Panc1 (cell line): Measurements from ENCODE around the gene ANKRD60. TPM values are rescaled to one million over a fixed set of nuclear protein-coding genes. Genes with fewer than 3 reads are reported as not detected.

Experiments used
- ATAC-seq: fragments of 200-7000 bp; cut with Tn5 transposase; 2 replicates; pipeline ENCODE4 v1.9.1; 2020; ENCODE audit warnings: mild to moderate bottlenecking, moderate library complexity
- BruUV-seq: library from RNA; stranded (reverse); fragments of 400-500 nt; replicated peaks from 2 replicates; lab custom pipeline; 2021; lab: Mats Ljungman, UMichigan
- CTCF ChIA-PET: fragments of 300-600 bp; sonication (Branson Sonifier 250); formaldehyde crosslinking; loops from one replicate; lab custom pipeline; 2022; ENCODE audit warnings: antibody characterized with exemption; lab: Charles Lee
- POLR2A ChIA-PET: fragments of 300-600 bp; sonication (Branson Sonifier 250); formaldehyde crosslinking; loops from one replicate; lab custom pipeline; 2022; ENCODE audit warnings: antibody characterized with exemption; lab: Charles Lee
- DNase-seq: peaks from one replicate; pipeline ENCODE4 v3.0.0-alpha.2; 2010; ENCODE audit warnings: low read depth, low spot score
- H3K27ac ChIP-seq: 2 replicates; pipeline ENCODE4 v1.5.1; 2011; ENCODE audit warnings: mild to moderate bottlenecking, low read length, inconsistent platforms
- H3K27me3 ChIP-seq: fragments of 200-500 bp; sonication (Bioruptor generic); 2 replicates; pipeline ENCODE4 v1.6.0; 2014; ENCODE audit warnings: low read length, inconsistent platforms; ENCODE audit not compliant: control insufficient read depth, insufficient read depth
- H3K36me3 ChIP-seq: fragments of 200-500 bp; sonication (Bioruptor generic); 2 replicates; pipeline ENCODE4 v1.5.1; 2014; ENCODE audit warnings: inconsistent platforms, mild to moderate bottlenecking, low read length, moderate library complexity; ENCODE audit not compliant: control insufficient read depth, insufficient read depth
- H3K4me1 ChIP-seq: 2 replicates; pipeline ENCODE4 v1.5.1; 2011; ENCODE audit warnings: inconsistent platforms, mild to moderate bottlenecking, low read length, moderate library complexity; ENCODE audit not compliant: control insufficient read depth, insufficient read depth
- H3K4me3 ChIP-seq, 2 experiments: 2 replicates each; pipeline ENCODE4 v1.5.1; 2011 to 2012; ENCODE audit warnings: low read depth in 2 of 2, low read length in 2 of 2, mild to moderate bottlenecking in 2 of 2, inconsistent platforms in 1 of 2, moderate library complexity in 1 of 2
- H3K9me3 ChIP-seq: fragments of 200-500 bp; sonication (Bioruptor generic); 2 replicates; pipeline ENCODE4 v1.5.1; 2014; ENCODE audit warnings: low read depth, mild to moderate bottlenecking, inconsistent platforms, low read length, moderate library complexity; ENCODE audit not compliant: control insufficient read depth, insufficient read depth
- POLR2AphosphoS5 ChIP-seq: IDR thresholded peaks from 2 replicates; pipeline ENCODE4 v1.6.1; 2012; ENCODE audit warnings: mild to moderate bottlenecking, low read depth, low read length, moderate library complexity
- SIN3A ChIP-seq: IDR thresholded peaks from 2 replicates; pipeline ENCODE4 v1.6.1; 2012; ENCODE audit warnings: low read depth, mild to moderate bottlenecking, low read length, moderate library complexity, borderline replicate concordance; ENCODE audit not compliant: insufficient read depth
- TCF7L2 ChIP-seq: IDR thresholded peaks from 2 replicates; pipeline ENCODE4 v1.6.1; 2011; ENCODE audit warnings: mild to moderate bottlenecking, low read depth, low read length, inconsistent platforms
- in situ Hi-C: cut with HindIII; loops from 2 replicates; pipeline ENCODE4 v1.10.0; 2016; ENCODE audit warnings: low sequenced_read_pairs, low pct_unique_long_range_greater_than_20kb
- intact Hi-C: fragments of 100-400 bp; cut with micrococcal nuclease; formaldehyde crosslinking; loops from one replicate; pipeline ENCODE4 v1.10.0; 2022; ENCODE audit not compliant: unreplicated experiment
- total RNA-seq: library from RNA; stranded (reverse); gene quantifications from one replicate; pipeline ENCODE4 v1.2.1, GENCODE V29; 2021; ENCODE audit not compliant: unreplicated experiment
- TF ChIP-seq, protein P1 (sequence below): fragments of 450-650 bp; IDR thresholded peaks from 2 replicates; pipeline ENCODE4 v1.5.1; 2017; ENCODE audit warnings: mild to moderate bottlenecking
- TF ChIP-seq, protein P2 (sequence below), 2 experiments: IDR thresholded peaks; 2 replicates each; pipeline ENCODE4 v1.6.1; 2011 to 2012; ENCODE audit warnings: low read depth in 2 of 2, control low read depth in 1 of 2, low read length in 1 of 2, mild to moderate bottlenecking in 1 of 2, moderate library complexity in 1 of 2; ENCODE audit not compliant: insufficient read depth in 1 of 2

ANKRD60 gene
- total RNA-seq, 1 experiment from 2014 or later, result not detected

DNA sequence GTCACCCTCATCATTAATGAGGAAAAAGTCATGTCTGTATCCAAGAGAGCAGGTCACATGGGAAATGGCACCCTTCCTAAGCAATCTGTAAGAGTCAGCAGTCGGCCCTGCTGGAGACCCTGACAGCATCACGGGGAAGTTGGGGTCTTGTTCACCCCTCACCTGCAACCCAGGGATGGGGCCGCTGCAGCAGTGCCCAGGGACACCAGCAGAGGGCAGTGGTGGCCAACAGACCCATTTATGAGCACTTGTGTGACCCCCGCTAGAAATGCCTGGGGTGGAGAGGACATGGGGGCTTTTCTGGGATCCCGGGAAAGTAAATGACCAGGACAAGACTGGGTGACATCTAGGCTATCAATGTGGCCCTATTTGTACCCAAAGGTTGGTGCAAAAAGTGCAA lies 35.9 kb downstream of the ANKRD60 start:
- intact Hi-C loops (no loop called here), in situ Hi-C loops (loop anchor here (25.0 kb wide), 1 partner anchor 555 kb away; no protein-coding TSS in a partner anchor)
- no peak overlapping the region for H3K27ac ChIP-seq
- H3K9me3 ChIP-seq, result no peaks in the 10 kb centered on the region
- no peaks in the 10 kb centered on the region for H3K27me3 ChIP-seq
- no peak overlapping the region for H3K4me3 ChIP-seq
- no peak for DNase-seq
- ATAC-seq, result no peak
- no TSS peak for BruUV-seq
- no peaks in the 10 kb centered on the region for H3K36me3 ChIP-seq
- no peaks in the 10 kb centered on the region for H3K4me1 ChIP-seq
- CTCF ChIA-PET, result interaction anchor here (0.6 kb wide), 1 partner anchor 12 kb away, joined by 5 read pairs; no protein-coding TSS in a partner anchor
- TF ChIP-seq, protein P1, sequence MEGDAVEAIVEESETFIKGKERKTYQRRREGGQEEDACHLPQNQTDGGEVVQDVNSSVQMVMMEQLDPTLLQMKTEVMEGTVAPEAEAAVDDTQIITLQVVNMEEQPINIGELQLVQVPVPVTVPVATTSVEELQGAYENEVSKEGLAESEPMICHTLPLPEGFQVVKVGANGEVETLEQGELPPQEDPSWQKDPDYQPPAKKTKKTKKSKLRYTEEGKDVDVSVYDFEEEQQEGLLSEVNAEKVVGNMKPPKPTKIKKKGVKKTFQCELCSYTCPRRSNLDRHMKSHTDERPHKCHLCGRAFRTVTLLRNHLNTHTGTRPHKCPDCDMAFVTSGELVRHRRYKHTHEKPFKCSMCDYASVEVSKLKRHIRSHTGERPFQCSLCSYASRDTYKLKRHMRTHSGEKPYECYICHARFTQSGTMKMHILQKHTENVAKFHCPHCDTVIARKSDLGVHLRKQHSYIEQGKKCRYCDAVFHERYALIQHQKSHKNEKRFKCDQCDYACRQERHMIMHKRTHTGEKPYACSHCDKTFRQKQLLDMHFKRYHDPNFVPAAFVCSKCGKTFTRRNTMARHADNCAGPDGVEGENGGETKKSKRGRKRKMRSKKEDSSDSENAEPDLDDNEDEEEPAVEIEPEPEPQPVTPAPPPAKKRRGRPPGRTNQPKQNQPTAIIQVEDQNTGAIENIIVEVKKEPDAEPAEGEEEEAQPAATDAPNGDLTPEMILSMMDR, result peak; percentile 83
- TF ChIP-seq SIN3A, result no peak
- POLR2A ChIA-PET, result no interaction called here

DNA sequence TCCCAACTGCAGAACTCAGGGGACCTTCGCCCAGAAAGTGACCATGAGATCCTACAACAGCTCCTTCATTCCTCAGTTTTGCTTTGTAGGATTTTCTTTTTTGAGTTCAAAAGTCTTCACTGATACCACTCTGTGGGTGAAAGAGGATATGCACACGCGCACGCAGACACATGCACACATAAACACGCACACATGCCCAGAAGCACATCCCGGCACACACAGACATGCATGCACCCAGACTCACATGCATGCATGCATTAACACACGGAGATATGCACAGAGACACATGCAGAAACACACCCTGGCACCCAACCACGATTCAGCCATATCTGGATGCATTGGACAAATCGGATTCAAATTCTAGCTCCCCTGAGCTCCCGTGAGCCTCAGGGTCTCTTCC lies 36.4 kb downstream of the ANKRD60 start:
- in situ Hi-C loops (loop anchor here (25.0 kb wide), 1 partner anchor 555 kb away; no protein-coding TSS in a partner anchor), intact Hi-C loops (no loop called here)
- no peaks in the 10 kb centered on the region for H3K9me3 ChIP-seq
- no peak overlapping the region for H3K27ac ChIP-seq
- H3K4me3 ChIP-seq, result no peak overlapping the region
- no peaks in the 10 kb centered on the region for H3K36me3 ChIP-seq
- no peak for ATAC-seq
- BruUV-seq, result no TSS peak
- no peaks in the 10 kb centered on the region for H3K4me1 ChIP-seq
- ChIA-PET POLR2A (no interaction called here), CTCF (interaction anchor here (0.6 kb wide), 2 partner anchors 11 to 32 kb away, joined by 5 to 8 read pairs; no protein-coding TSS in a partner anchor)
- TF ChIP-seq, protein P2, sequence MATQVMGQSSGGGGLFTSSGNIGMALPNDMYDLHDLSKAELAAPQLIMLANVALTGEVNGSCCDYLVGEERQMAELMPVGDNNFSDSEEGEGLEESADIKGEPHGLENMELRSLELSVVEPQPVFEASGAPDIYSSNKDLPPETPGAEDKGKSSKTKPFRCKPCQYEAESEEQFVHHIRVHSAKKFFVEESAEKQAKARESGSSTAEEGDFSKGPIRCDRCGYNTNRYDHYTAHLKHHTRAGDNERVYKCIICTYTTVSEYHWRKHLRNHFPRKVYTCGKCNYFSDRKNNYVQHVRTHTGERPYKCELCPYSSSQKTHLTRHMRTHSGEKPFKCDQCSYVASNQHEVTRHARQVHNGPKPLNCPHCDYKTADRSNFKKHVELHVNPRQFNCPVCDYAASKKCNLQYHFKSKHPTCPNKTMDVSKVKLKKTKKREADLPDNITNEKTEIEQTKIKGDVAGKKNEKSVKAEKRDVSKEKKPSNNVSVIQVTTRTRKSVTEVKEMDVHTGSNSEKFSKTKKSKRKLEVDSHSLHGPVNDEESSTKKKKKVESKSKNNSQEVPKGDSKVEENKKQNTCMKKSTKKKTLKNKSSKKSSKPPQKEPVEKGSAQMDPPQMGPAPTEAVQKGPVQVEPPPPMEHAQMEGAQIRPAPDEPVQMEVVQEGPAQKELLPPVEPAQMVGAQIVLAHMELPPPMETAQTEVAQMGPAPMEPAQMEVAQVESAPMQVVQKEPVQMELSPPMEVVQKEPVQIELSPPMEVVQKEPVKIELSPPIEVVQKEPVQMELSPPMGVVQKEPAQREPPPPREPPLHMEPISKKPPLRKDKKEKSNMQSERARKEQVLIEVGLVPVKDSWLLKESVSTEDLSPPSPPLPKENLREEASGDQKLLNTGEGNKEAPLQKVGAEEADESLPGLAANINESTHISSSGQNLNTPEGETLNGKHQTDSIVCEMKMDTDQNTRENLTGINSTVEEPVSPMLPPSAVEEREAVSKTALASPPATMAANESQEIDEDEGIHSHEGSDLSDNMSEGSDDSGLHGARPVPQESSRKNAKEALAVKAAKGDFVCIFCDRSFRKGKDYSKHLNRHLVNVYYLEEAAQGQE (IDR thresholded peaks at IDR 0.05; ENCODE audit: insufficient read depth in 1 of 2, low read depth in 2 of 2, low read length in 1 of 2), result no peak
- TF ChIP-seq SIN3A (no peak), TCF7L2 (no peak), POLR2AphosphoS5 (no peak)
- TF ChIP-seq, protein P1, result no peak
- H3K27me3 ChIP-seq, result no peaks in the 10 kb centered on the region
- DNase-seq, result no peak
